Measurements from ENCODE around the gene RAD23A. TPM values are rescaled to one million over a fixed set of nuclear protein-coding genes. Genes with fewer than 3 reads are reported as not detected.

The RAD23A gene
- total and polyA plus RNA-seq, 2 donors (not counting 3 experiments of a cell fraction or from before 2014, with no cell fraction given), result 66.9 to 102 TPM

DNA sequence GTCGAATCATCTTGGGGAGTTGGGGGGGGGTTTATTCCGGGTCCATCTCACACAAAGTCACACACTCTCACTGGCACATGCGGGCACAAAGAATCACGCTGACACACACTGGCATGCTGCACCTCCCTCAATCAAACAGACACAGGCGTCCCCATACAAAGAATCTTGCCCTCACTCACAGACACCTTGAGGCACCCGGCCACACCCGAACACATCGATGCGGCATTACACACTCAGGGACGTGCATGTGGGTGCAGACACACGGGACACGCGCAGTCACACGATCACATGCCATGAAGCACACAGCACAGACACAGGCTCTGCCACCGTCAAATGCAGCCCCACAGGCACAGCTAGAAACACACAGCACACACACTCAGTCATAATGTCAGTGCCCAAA, 57.4 kb downstream of the RAD23A start:
- ChIA-PET POLR2A (no interaction called here), CTCF (interaction anchor here (1.2 to 3.7 kb wide), 3 partner anchors 31 to 57 kb away, joined by 3 to 16 read pairs (median 6); no protein-coding TSS in a partner anchor)
- no peak overlapping the region for H3K4me2 ChIP-seq (ENCODE audit: insufficient read depth, low read length)
- intact Hi-C loops (cut with micrococcal nuclease), result no loop called here
- FAIRE-seq (no peak), DNase-seq (ENCODE audit: low read depth, low spot score) (no peak)
- BruUV-seq (replicated peaks), result no TSS peak
- H3K27ac ChIP-seq (ENCODE audit: insufficient read depth, low read depth, low read length), result no peak overlapping the region
- TF ChIP-seq MYC (IDR thresholded peaks at IDR 0.05; ENCODE audit: low read depth, low read length) (no peak), GATA2 (IDR thresholded peaks at IDR 0.05; ENCODE audit: insufficient read depth, insufficient read length, low read depth, low read length) (no peak), POLR2AphosphoS5 (IDR thresholded peaks at IDR 0.05; ENCODE audit: insufficient read depth, low read depth, low read length) (no peak), FOS (IDR thresholded peaks at IDR 0.05; ENCODE audit: borderline replicate concordance, insufficient read depth, low read length) (no peak), EZH2 (IDR thresholded peaks at IDR 0.05; ENCODE audit: borderline replicate concordance, low read depth, low read length, severe bottlenecking) (no peak), POLR2A (IDR thresholded peaks at IDR 0.05; ENCODE audit: low read depth, low read length) (no peak), JUN (IDR thresholded peaks at IDR 0.05; ENCODE audit: borderline replicate concordance, insufficient read depth, insufficient read length, low read depth) (no peak)
- TF ChIP-seq, protein P1, sequence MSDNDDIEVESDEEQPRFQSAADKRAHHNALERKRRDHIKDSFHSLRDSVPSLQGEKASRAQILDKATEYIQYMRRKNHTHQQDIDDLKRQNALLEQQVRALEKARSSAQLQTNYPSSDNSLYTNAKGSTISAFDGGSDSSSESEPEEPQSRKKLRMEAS (IDR thresholded peaks at IDR 0.05; ENCODE audit: insufficient read depth, insufficient read length), result no peak
- TF ChIP-seq, protein P2, sequence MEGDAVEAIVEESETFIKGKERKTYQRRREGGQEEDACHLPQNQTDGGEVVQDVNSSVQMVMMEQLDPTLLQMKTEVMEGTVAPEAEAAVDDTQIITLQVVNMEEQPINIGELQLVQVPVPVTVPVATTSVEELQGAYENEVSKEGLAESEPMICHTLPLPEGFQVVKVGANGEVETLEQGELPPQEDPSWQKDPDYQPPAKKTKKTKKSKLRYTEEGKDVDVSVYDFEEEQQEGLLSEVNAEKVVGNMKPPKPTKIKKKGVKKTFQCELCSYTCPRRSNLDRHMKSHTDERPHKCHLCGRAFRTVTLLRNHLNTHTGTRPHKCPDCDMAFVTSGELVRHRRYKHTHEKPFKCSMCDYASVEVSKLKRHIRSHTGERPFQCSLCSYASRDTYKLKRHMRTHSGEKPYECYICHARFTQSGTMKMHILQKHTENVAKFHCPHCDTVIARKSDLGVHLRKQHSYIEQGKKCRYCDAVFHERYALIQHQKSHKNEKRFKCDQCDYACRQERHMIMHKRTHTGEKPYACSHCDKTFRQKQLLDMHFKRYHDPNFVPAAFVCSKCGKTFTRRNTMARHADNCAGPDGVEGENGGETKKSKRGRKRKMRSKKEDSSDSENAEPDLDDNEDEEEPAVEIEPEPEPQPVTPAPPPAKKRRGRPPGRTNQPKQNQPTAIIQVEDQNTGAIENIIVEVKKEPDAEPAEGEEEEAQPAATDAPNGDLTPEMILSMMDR (IDR thresholded peaks at IDR 0.05; ENCODE audit: extremely low read depth in 1 of 2, insufficient read depth in 1 of 2, low read depth in 1 of 2, low read length in 2 of 2), result no peak
- H3K9ac ChIP-seq (replicated peaks; ENCODE audit: extremely low read depth, insufficient read depth, low read length), result no peak overlapping the region
- H3K9me3 ChIP-seq (replicated peaks; ENCODE audit: control insufficient read depth, insufficient read depth, low read length), result no peaks in the 10 kb centered on the region
- no peaks in the 10 kb centered on the region for H3K27me3 ChIP-seq (ENCODE audit: control insufficient read depth in 2 of 2, insufficient read depth in 2 of 2, low read length in 2 of 2)
- H2AFZ ChIP-seq (ENCODE audit: low read depth, low read length), result no peak overlapping the region
- no peaks in the 10 kb centered on the region for H3K4me1 ChIP-seq (ENCODE audit: control insufficient read depth, extremely low read depth, insufficient read depth, low read length)
- no peak overlapping the region for H3K4me3 ChIP-seq (replicated peaks in 1 of 3; ENCODE audit: insufficient read depth in 1 of 3, low read depth in 1 of 3, low read length in 3 of 3)
- H3K9me1 ChIP-seq (replicated peaks; ENCODE audit: control insufficient read depth, extremely low read depth, insufficient read depth, low read length), result no peaks in the 10 kb centered on the region
- H4K20me1 ChIP-seq (replicated peaks; ENCODE audit: control insufficient read depth, extremely low read depth, insufficient read depth, low read length), result no peaks in the 10 kb centered on the region
- dilution Hi-C loops (cut with MboI; ENCODE audit: extremely low pct_ligation_motif_present, low sequenced_read_pairs), result no loop called here
- peaks cover 0 to 3% of the 10 kb centered on the region in 2 experiments for H3K36me3 ChIP-seq (ENCODE audit: control insufficient read depth in 2 of 2, extremely low read depth in 1 of 2, insufficient read depth in 2 of 2, low read length in 2 of 2)
- no peaks in the 10 kb centered on the region for H3K79me2 ChIP-seq (ENCODE audit: control insufficient read depth, insufficient read depth, low read length)

Small RNAs within 50 kb of the gene (microRNA-seq; reads per million reads assigned to microRNA genes)
- gene MIR5695 (ENCODE audit: borderline number of aligned reads, borderline replicate concordance), result not detected
- 2.3 reads per million for gene MIR6515 (ENCODE audit: borderline number of aligned reads, borderline replicate concordance)

Small RNAs within 50 kb of the gene (small RNA-seq; reads per million reads assigned to genes)
- gene MIR5695 (ENCODE audit: insufficient read depth, insufficient read length, low read depth, low replicate concordance) (not detected), gene MIR6515 (ENCODE audit: insufficient read depth, insufficient read length, low read depth, low replicate concordance) (not detected)

Other genes with a start within 250 kb of the RAD23A start
- 11.6 and 12.4 TPM in 2 replicates for gene FBXW9, start 249.2 kb upstream of the RAD23A start, total RNA-seq
- gene FBXW9, start 249.2 kb upstream of the RAD23A start, polyA plus RNA-seq, result 19.3 and 26.4 TPM in 2 replicates
- 84.6 and 94.5 TPM in 2 replicates for gene TNPO2, start 221.9 kb upstream of the RAD23A start, total RNA-seq
- 98.8 and 104 TPM in 2 replicates for gene TNPO2, start 221.9 kb upstream of the RAD23A start, polyA plus RNA-seq
- gene TRIR, start 211.2 kb upstream of the RAD23A start, total RNA-seq, result 208 and 213 TPM in 2 replicates
- 240 and 263 TPM in 2 replicates for gene TRIR, start 211.2 kb upstream of the RAD23A start, polyA plus RNA-seq
- 74.8 and 77.0 TPM in 2 replicates for gene GET3, start 208.4 kb upstream of the RAD23A start, total RNA-seq
- 197 and 217 TPM in 2 replicates for gene GET3, start 208.4 kb upstream of the RAD23A start, polyA plus RNA-seq
- not detected in 2 replicates for gene BEST2, start 194.1 kb upstream of the RAD23A start, total RNA-seq
- gene BEST2, start 194.1 kb upstream of the RAD23A start, polyA plus RNA-seq, result not detected in 2 replicates
- gene HOOK2, start 170.3 kb upstream of the RAD23A start, total RNA-seq, result 17.3 and 20.0 TPM in 2 replicates
- gene HOOK2, start 170.3 kb upstream of the RAD23A start, polyA plus RNA-seq, result 7.6 and 8.0 TPM in 2 replicates
- 22.8 and 31.6 TPM in 2 replicates for gene JUNB, start 154.4 kb upstream of the RAD23A start, total RNA-seq
- 72.9 and 74.4 TPM in 2 replicates for gene JUNB, start 154.4 kb upstream of the RAD23A start, polyA plus RNA-seq
- 247 and 255 TPM in 2 replicates for gene PRDX2, start 144.1 kb upstream of the RAD23A start, total RNA-seq
- 490 and 492 TPM in 2 replicates for gene PRDX2, start 144.1 kb upstream of the RAD23A start, polyA plus RNA-seq
- 13.2 and 15.9 TPM in 2 replicates for gene THSD8, start 143.8 kb upstream of the RAD23A start, total RNA-seq
- gene THSD8, start 143.8 kb upstream of the RAD23A start, polyA plus RNA-seq, result 2.6 TPM in 1 of 2 replicates, not detected in the other
- 25.6 and 28.5 TPM in 2 replicates for gene RNASEH2A, start 139.3 kb upstream of the RAD23A start, total RNA-seq
- 36.7 and 45.4 TPM in 2 replicates for gene RNASEH2A, start 139.3 kb upstream of the RAD23A start, polyA plus RNA-seq
- gene RTBDN, start 111.3 kb upstream of the RAD23A start, total RNA-seq, result not detected in 2 replicates
- not detected in 2 replicates for gene RTBDN, start 111.3 kb upstream of the RAD23A start, polyA plus RNA-seq
- gene MAST1, start 107.3 kb upstream of the RAD23A start, total RNA-seq, result 0.13 and 0.69 TPM in 2 replicates
- 0.16 and 0.46 TPM in 2 replicates for gene MAST1, start 107.3 kb upstream of the RAD23A start, polyA plus RNA-seq
- 31.3 and 34.8 TPM in 2 replicates for gene DNASE2, start 64.4 kb upstream of the RAD23A start, total RNA-seq
- 51.9 and 60.6 TPM in 2 replicates for gene DNASE2, start 64.4 kb upstream of the RAD23A start, polyA plus RNA-seq
- gene KLF1, start 58.7 kb upstream of the RAD23A start, total RNA-seq, result not detected in 2 replicates
- gene KLF1, start 58.7 kb upstream of the RAD23A start, polyA plus RNA-seq, result not detected in 2 replicates
- gene GCDH, start 54.7 kb upstream of the RAD23A start, total RNA-seq, result 27.1 and 27.3 TPM in 2 replicates
- 35.8 and 39.8 TPM in 2 replicates for gene GCDH, start 54.7 kb upstream of the RAD23A start, polyA plus RNA-seq
- gene SYCE2, start 26.6 kb upstream of the RAD23A start, total RNA-seq, result 0.27 TPM in 1 of 2 replicates, not detected in the other
- gene SYCE2, start 26.6 kb upstream of the RAD23A start, polyA plus RNA-seq, result 0.16 and 0.25 TPM in 2 replicates
- gene FARSA, start 12.2 kb upstream of the RAD23A start, total RNA-seq, result 71.4 and 77.4 TPM in 2 replicates
- gene FARSA, start 12.2 kb upstream of the RAD23A start, polyA plus RNA-seq, result 51.8 and 55.3 TPM in 2 replicates
- gene CALR, start 7.3 kb upstream of the RAD23A start, total RNA-seq, result 1,614 and 1,636 TPM in 2 replicates
- gene CALR, start 7.3 kb upstream of the RAD23A start, polyA plus RNA-seq, result 1,135 and 1,206 TPM in 2 replicates
- 32.8 and 36.5 TPM in 2 replicates for gene GADD45GIP1, start 11.4 kb downstream of the RAD23A start, total RNA-seq
- gene GADD45GIP1, start 11.4 kb downstream of the RAD23A start, polyA plus RNA-seq, result 38.3 and 46.3 TPM in 2 replicates
- gene DAND5, start 23.7 kb downstream of the RAD23A start, total RNA-seq, result 0.20 and 0.28 TPM in 2 replicates
- gene DAND5, start 23.7 kb downstream of the RAD23A start, polyA plus RNA-seq, result 0.06 TPM in 2 replicates
- 18.7 and 37.7 TPM in 2 replicates for gene NFIX, start 49.6 kb downstream of the RAD23A start, total RNA-seq
- 8.7 and 9.8 TPM in 2 replicates for gene NFIX, start 49.6 kb downstream of the RAD23A start, polyA plus RNA-seq
- 74.4 and 91.5 TPM in 2 replicates for gene LYL1, start 157.0 kb downstream of the RAD23A start, total RNA-seq
- 87.3 and 141 TPM in 2 replicates for gene LYL1, start 157.0 kb downstream of the RAD23A start, polyA plus RNA-seq
- 42.2 and 53.0 TPM in 2 replicates for gene TRMT1, start 170.9 kb downstream of the RAD23A start, total RNA-seq
- 46.3 and 60.5 TPM in 2 replicates for gene TRMT1, start 170.9 kb downstream of the RAD23A start, polyA plus RNA-seq
- 95.4 and 97.6 TPM in 2 replicates for gene NACC1, start 172.4 kb downstream of the RAD23A start, total RNA-seq
- 120 and 198 TPM in 2 replicates for gene NACC1, start 172.4 kb downstream of the RAD23A start, polyA plus RNA-seq
- gene STX10, start 204.5 kb downstream of the RAD23A start, total RNA-seq, result 63.1 and 67.9 TPM in 2 replicates
- 89.6 and 91.6 TPM in 2 replicates for gene STX10, start 204.5 kb downstream of the RAD23A start, polyA plus RNA-seq
- 81.6 and 97.0 TPM in 2 replicates for gene IER2, start 204.5 kb downstream of the RAD23A start, total RNA-seq
- 55.2 and 60.6 TPM in 2 replicates for gene IER2, start 204.5 kb downstream of the RAD23A start, polyA plus RNA-seq